IPS DF 6.9 (cell line): Measurements from ENCODE around the gene SLC9A2.

Experiments used
- DNase-seq: peaks from one replicate; pipeline ENCODE4 v3.0.0-alpha.2; 2013; ENCODE audit warnings: low read depth, low spot score
- H3K27ac ChIP-seq: one replicate; pipeline ENCODE4 v1.5.1; 2013; ENCODE audit warnings: low read length, control low read depth
- H3K27me3 ChIP-seq: 2 replicates; pipeline ENCODE4 v1.6.1; 2013; ENCODE audit warnings: mild to moderate bottlenecking, low read length; ENCODE audit not compliant: control insufficient read depth, insufficient read depth
- H3K36me3 ChIP-seq: 2 replicates; pipeline ENCODE4 v1.6.1; 2013; ENCODE audit warnings: low read length; ENCODE audit not compliant: control insufficient read depth, insufficient read depth
- H3K4me1 ChIP-seq: 2 replicates; pipeline ENCODE4 v1.6.1; 2013; ENCODE audit warnings: low read length; ENCODE audit not compliant: control insufficient read depth, insufficient read depth
- H3K4me3 ChIP-seq: 2 replicates; pipeline ENCODE4 v1.5.1; 2013; ENCODE audit warnings: mild to moderate bottlenecking, low read length
- H3K9me3 ChIP-seq: 2 replicates; pipeline ENCODE4 v1.6.1; 2013; ENCODE audit warnings: low read length, inconsistent platforms; ENCODE audit not compliant: control insufficient read depth, insufficient read depth
- WGBS: extraction: QIAGEN DNeasy Blood & Tissue Kit; methylation state at CpG from one replicate; pipeline ENCODE4 v1.1.7; 2013; ENCODE audit warnings: mixed read lengths, missing lambda C conversion rate; ENCODE audit not compliant: insufficient read length, insufficient coverage; 5-methylcytosine and 5-hydroxymethylcytosine counted together

SLC9A2 gene

GRCh38 chr2:102592601-102593000 lies 26.8 kb upstream of the SLC9A2 start:
- H3K27ac ChIP-seq = no peak overlapping the region
- H3K4me1 ChIP-seq = no peaks in the 10 kb centered on the region
- no peak overlapping the region for H3K4me3 ChIP-seq
- H3K27me3 ChIP-seq = no peaks in the 10 kb centered on the region
- H3K36me3 ChIP-seq = no peaks in the 10 kb centered on the region
- no CpG with 5 or more reads among the region's 2 CpGs for WGBS
- no peak for DNase-seq
- H3K9me3 ChIP-seq = no peaks in the 10 kb centered on the region

GRCh38 chr2:102593516-102593915 lies 25.8 kb upstream of the SLC9A2 start:
- H3K9me3 ChIP-seq = no peaks in the 10 kb centered on the region
- no peak overlapping the region for H3K4me3 ChIP-seq
- WGBS = no CpG with 5 or more reads among the region's 3 CpGs
- DNase-seq = no peak
- H3K27ac ChIP-seq = no peak overlapping the region
- no peaks in the 10 kb centered on the region for H3K36me3 ChIP-seq
- H3K27me3 ChIP-seq = no peaks in the 10 kb centered on the region
- no peaks in the 10 kb centered on the region for H3K4me1 ChIP-seq

- Histone ChIP-seq H3K36me3 (no peaks in the 10 kb centered on the region), H3K4me1 (no peaks in the 10 kb centered on the region), H3K27ac (no peak overlapping the region), H3K9me3 (no peaks in the 10 kb centered on the region), H3K4me3 (no peak overlapping the region), H3K27me3 (no peaks in the 10 kb centered on the region)
- no peak for DNase-seq
- no CpG with 5 or more reads among the region's 6 CpGs for WGBS
Observed at GRCh38 chr2:102594445-102595016, 24.8 kb upstream of the SLC9A2 start.

- peak; percentile 5 for DNase-seq
- H3K4me1 ChIP-seq = no peaks in the 10 kb centered on the region
- no peak overlapping the region for H3K4me3 ChIP-seq
- H3K27ac ChIP-seq = no peak overlapping the region
- H3K36me3 ChIP-seq = no peaks in the 10 kb centered on the region
- H3K27me3 ChIP-seq = no peaks in the 10 kb centered on the region
- no CpG with 5 or more reads among the region's 9 CpGs for WGBS
- H3K9me3 ChIP-seq = no peaks in the 10 kb centered on the region
Observed at GRCh38 chr2:102597788-102598187, 21.6 kb upstream of the SLC9A2 start.

DNA sequence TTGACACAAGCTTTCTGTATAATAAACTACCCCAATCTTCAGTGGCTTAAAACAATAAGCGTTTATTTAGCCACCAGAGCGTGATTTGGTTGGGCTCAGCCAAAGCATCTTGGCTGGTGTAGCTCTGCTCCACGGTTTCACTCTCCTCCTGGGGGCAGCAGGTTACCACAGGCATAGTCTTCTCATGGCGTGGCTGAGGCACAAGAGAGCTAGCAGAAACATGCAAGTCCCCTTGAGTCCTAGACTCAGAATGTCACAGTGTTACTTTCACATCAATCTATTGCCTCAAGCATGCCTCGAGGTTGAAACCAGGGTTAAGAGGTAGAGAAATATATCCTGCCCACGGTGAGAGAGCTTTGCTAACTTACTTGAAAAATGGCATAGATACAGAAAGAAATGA lies 19.9 kb upstream of the SLC9A2 start:
- H3K36me3 ChIP-seq = no peaks in the 10 kb centered on the region
- no peaks in the 10 kb centered on the region for H3K27me3 ChIP-seq
- DNase-seq = no peak
- no peak overlapping the region for H3K4me3 ChIP-seq
- H3K27ac ChIP-seq = no peak overlapping the region
- no peaks in the 10 kb centered on the region for H3K4me1 ChIP-seq
- no CpG with 5 or more reads among the region's 6 CpGs for WGBS
- H3K9me3 ChIP-seq = no peaks in the 10 kb centered on the region

- H3K4me3 ChIP-seq = no peak overlapping the region
- no peak for DNase-seq
- H3K4me1 ChIP-seq = no peaks in the 10 kb centered on the region
- no peak overlapping the region for H3K27ac ChIP-seq
- H3K9me3 ChIP-seq = no peaks in the 10 kb centered on the region
- H3K27me3 ChIP-seq = no peaks in the 10 kb centered on the region
- no peaks in the 10 kb centered on the region for H3K36me3 ChIP-seq
- no CpG with 5 or more reads among the region's 2 CpGs for WGBS
Observed at GRCh38 chr2:102601730-102602129, 17.6 kb upstream of the SLC9A2 start.

- no CpG with 5 or more reads among the region's 4 CpGs for whole genome bisulfite sequencing
- Histone ChIP-seq H3K36me3 (no peaks in the 10 kb centered on the region), H3K4me1 (no peaks in the 10 kb centered on the region), H3K9me3 (no peaks in the 10 kb centered on the region), H3K27me3 (no peaks in the 10 kb centered on the region), H3K4me3 (no peak overlapping the region), H3K27ac (no peak overlapping the region)
- DNase-seq = no peak
Observed at GRCh38 chr2:102603904-102604303, 15.4 kb upstream of the SLC9A2 start.

DNA sequence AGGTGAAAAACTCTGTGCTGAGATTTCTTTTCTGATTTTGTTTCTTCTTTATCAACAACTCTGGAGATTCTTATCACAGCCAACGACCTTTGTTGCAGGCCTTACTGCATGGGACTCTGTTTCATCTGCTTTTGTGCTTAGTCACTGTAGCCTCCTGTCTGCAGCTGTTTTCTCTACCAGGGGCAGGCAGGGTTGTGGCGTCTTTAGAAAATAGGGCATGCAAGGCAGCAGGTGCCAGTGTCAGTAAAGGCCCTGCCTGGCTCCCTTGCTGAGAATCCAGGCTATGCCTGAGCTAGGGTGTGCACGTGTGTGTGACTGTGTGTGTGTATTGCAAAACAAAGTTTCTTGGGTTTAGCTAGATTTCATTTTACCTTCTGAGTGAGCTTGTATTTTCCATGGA lies 14.6 kb upstream of the SLC9A2 start:
- H3K9me3 ChIP-seq = no peaks in the 10 kb centered on the region
- H3K36me3 ChIP-seq = no peaks in the 10 kb centered on the region
- no peak overlapping the region for H3K4me3 ChIP-seq
- H3K4me1 ChIP-seq = no peaks in the 10 kb centered on the region
- no peaks in the 10 kb centered on the region for H3K27me3 ChIP-seq
- H3K27ac ChIP-seq = no peak overlapping the region
- no CpG with 5 or more reads among the region's 3 CpGs for WGBS
- no peak for DNase-seq

GRCh38 chr2:102606353-102606752 lies 13.0 kb upstream of the SLC9A2 start:
- no peaks in the 10 kb centered on the region for H3K9me3 ChIP-seq
- no peak for DNase-seq
- H3K36me3 ChIP-seq = no peaks in the 10 kb centered on the region
- no peak overlapping the region for H3K27ac ChIP-seq
- no peaks in the 10 kb centered on the region for H3K27me3 ChIP-seq
- no peak overlapping the region for H3K4me3 ChIP-seq
- H3K4me1 ChIP-seq = no peaks in the 10 kb centered on the region
- no CpG with 5 or more reads among the region's 1 CpG for whole genome bisulfite sequencing

GRCh38 chr2:102615620-102616436 lies 3.5 kb upstream of the SLC9A2 start:
- Histone ChIP-seq H3K4me1 (0 out of 2 replicates have a peak, but pooled peaks cover 3% of the 10 kb centered on the region), H3K36me3 (no peaks in the 10 kb centered on the region), H3K27me3 (peaks cover 19% of the 10 kb centered on the region), H3K27ac (no peak overlapping the region), H3K9me3 (no peaks in the 10 kb centered on the region), H3K4me3 (no peak overlapping the region)
- no CpG with 5 or more reads among the region's 5 CpGs for WGBS
- peak; percentile 33 for DNase-seq
